HCT116 (cell line): ENCODE measurements around the gene ARHGEF37. TPM values are rescaled to one million over a fixed set of nuclear protein-coding genes. Genes with fewer than 3 reads are reported as not detected.
A peak's percentile ranks its signal among the peaks of the same experiment; 100 is the strongest.

Source experiments
- ATAC-seq: fragments of 200-7000 bp; cut with Tn5 transposase; 2 replicates; pipeline ENCODE4 v1.9.1; 2020; ENCODE audit warnings: mild to moderate bottlenecking, moderate library complexity
- BruUV-seq: library from RNA; stranded (reverse); fragments of 400-500 nt; replicated peaks from 2 replicates; lab custom pipeline; 2021; lab: Mats Ljungman, UMichigan
- CTCF ChIA-PET: fragments of 300-600 bp; sonication (Branson Sonifier 250); formaldehyde crosslinking; loops from one replicate; lab custom pipeline; 2021; ENCODE audit warnings: antibody characterized with exemption; lab: Charles Lee
- POLR2A ChIA-PET: fragments of 300-600, 350-600 bp; sonication (Branson Sonifier 250); formaldehyde crosslinking; loops from one replicate; lab custom pipeline; 2021; ENCODE audit warnings: antibody characterized with exemption; lab: Charles Lee
- RAD21 ChIA-PET, 2 experiments: fragments of 300-600 bp; sonication (Branson Sonifier 250); formaldehyde crosslinking; loops; one replicate each; lab custom pipeline; 2023; ENCODE audit warnings: low total read pairs in 2 of 2; ENCODE audit not compliant: uncharacterized antibody in 2 of 2, unreplicated experiment in 2 of 2, low non-redundant PET in 1 of 2; lab: Charles Lee
- DNase-seq: peaks from one replicate; pipeline ENCODE4 v3.0.0-alpha.2; 2010; ENCODE audit warnings: low read depth, low spot score
- H2AFZ ChIP-seq: fragments of 200-600 bp; shearing (Covaris generic), sonication (generic); 2 replicates; pipeline ENCODE4 v1.6.1; 2017; ENCODE audit warnings: low read depth, mixed run types, mixed read lengths, antibody characterized with exemption, low read length; ENCODE audit not compliant: poor library complexity, severe bottlenecking
- H3K27ac ChIP-seq: 2 replicates; pipeline ENCODE4 v1.5.1; 2012; ENCODE audit warnings: low read depth, low read length
- H3K27me3 ChIP-seq: fragments of 200-600 bp; sonication (generic); 2 replicates; pipeline ENCODE4 v1.6.1; 2016; ENCODE audit warnings: mixed run types, low read length, mixed read lengths; ENCODE audit not compliant: insufficient read depth
- H3K36me3 ChIP-seq, 2 experiments: fragments of 200-500 bp in 1 of 2; fragments of 200-600 bp in 1 of 2; sonication (Bioruptor generic) in 1 of 2; sonication (generic) in 1 of 2; 2 replicates each; pipeline versions ENCODE4 v1.5.1 to v1.6.1; 2014 to 2016; ENCODE audit warnings: low read length in 2 of 2, inconsistent platforms in 1 of 2, mixed read lengths in 1 of 2, mixed run types in 1 of 2; ENCODE audit not compliant: insufficient read depth in 2 of 2, control insufficient read depth in 1 of 2
- H3K4me1 ChIP-seq, 2 experiments: fragments of 200-600 bp in 1 of 2; sonication (generic) in 1 of 2; 2 replicates each; pipeline versions ENCODE4 v1.5.1 to v1.6.1; 2012 to 2017; ENCODE audit warnings: low read length in 2 of 2, inconsistent platforms in 1 of 2, mild to moderate bottlenecking in 1 of 2, mixed read lengths in 1 of 2, mixed run types in 1 of 2, moderate library complexity in 1 of 2; ENCODE audit not compliant: insufficient read depth in 2 of 2, control insufficient read depth in 1 of 2
- H3K4me2 ChIP-seq: fragments of 200-600 bp; sonication (generic); 2 replicates; pipeline ENCODE4 v1.6.1; 2017; ENCODE audit warnings: mixed run types, low read length, mixed read lengths
- H3K4me3 ChIP-seq, 2 experiments: fragments of 200-600 bp in 1 of 2; sonication (generic) in 1 of 2; replicated peaks in 1 of 2; 2 replicates each; pipeline ENCODE4 v1.5.1; 2011 to 2016; ENCODE audit warnings: low read length in 2 of 2, control low read depth in 1 of 2, low read depth in 1 of 2, mild to moderate bottlenecking in 1 of 2, mixed read lengths in 1 of 2, mixed run types in 1 of 2
- H3K79me2 ChIP-seq: fragments of 200-600 bp; sonication (generic); 2 replicates; pipeline ENCODE4 v1.6.1; 2017; ENCODE audit warnings: mild to moderate bottlenecking, mixed run types, low read length, moderate library complexity, mixed read lengths; ENCODE audit not compliant: insufficient read depth
- H3K9ac ChIP-seq: fragments of 200-600 bp; sonication (generic); 2 replicates; pipeline ENCODE4 v1.6.1; 2016; ENCODE audit warnings: low read length, mixed read lengths
- H3K9me2 ChIP-seq: fragments of 200-600 bp; sonication (generic), shearing (Covaris generic); 2 replicates; pipeline ENCODE4 v1.6.1; 2017; ENCODE audit warnings: mixed run types, mild to moderate bottlenecking, moderate library complexity; ENCODE audit not compliant: insufficient read depth
- H3K9me3 ChIP-seq, 2 experiments: fragments of 200-500 bp in 1 of 2; fragments of 200-600 bp in 1 of 2; sonication (Bioruptor generic) in 1 of 2; sonication (generic) in 1 of 2; 2 replicates each; pipeline ENCODE4 v1.6.1; 2014 to 2017; ENCODE audit warnings: low read length in 2 of 2, mixed read lengths in 2 of 2, inconsistent platforms in 1 of 2, low read depth in 1 of 2, mild to moderate bottlenecking in 1 of 2, mixed run types in 1 of 2, moderate library complexity in 1 of 2; ENCODE audit not compliant: control insufficient read depth in 1 of 2, insufficient read depth in 1 of 2
- H4K20me1 ChIP-seq: fragments of 200-600 bp; sonication (generic), shearing (Covaris generic); 2 replicates; pipeline ENCODE4 v1.6.1; 2017; ENCODE audit warnings: mixed run types, mild to moderate bottlenecking, moderate library complexity; ENCODE audit not compliant: insufficient read depth
- ATF3 ChIP-seq: IDR thresholded peaks from 2 replicates; pipeline ENCODE4 v1.6.1; 2012
- CBX3 ChIP-seq: IDR thresholded peaks from 2 replicates; pipeline ENCODE4 v1.6.1; 2012; ENCODE audit warnings: low read depth
- CEBPB ChIP-seq: IDR thresholded peaks from 2 replicates; pipeline ENCODE4 v1.6.1; 2012; ENCODE audit warnings: low read depth
- CTCF ChIP-seq, 3 experiments: fragments of 200-600 bp in 1 of 3; sonication (generic) in 1 of 3; IDR thresholded peaks in 2 of 3; conservative IDR thresholded peaks in 1 of 3; 2 replicates each; pipeline ENCODE4 v1.5.1; 2012 to 2017; ENCODE audit warnings: low read depth in 2 of 3, low read length in 2 of 3, antibody characterized with exemption in 1 of 3, borderline replicate concordance in 1 of 3, control low read depth in 1 of 3, mild to moderate bottlenecking in 1 of 3, mixed read lengths in 1 of 3, mixed run types in 1 of 3, moderate library complexity in 1 of 3; ENCODE audit not compliant: insufficient read depth in 1 of 3
- EGR1 ChIP-seq: IDR thresholded peaks from 2 replicates; pipeline ENCODE4 v1.6.1; 2012; ENCODE audit warnings: low read depth
- ELF1 ChIP-seq: IDR thresholded peaks from 2 replicates; pipeline ENCODE4 v1.6.1; 2012; ENCODE audit warnings: low read depth, borderline replicate concordance
- EZH2 ChIP-seq: fragments of 200-600 bp; sonication (generic); IDR thresholded peaks from 2 replicates; pipeline ENCODE4 v1.6.1; 2017; ENCODE audit warnings: antibody characterized with exemption, mixed run types
- EZH2phosphoT487 ChIP-seq: fragments of 200-600 bp; IDR thresholded peaks from 2 replicates; pipeline ENCODE4 v1.6.1; 2018; ENCODE audit warnings: antibody characterized with exemption, borderline replicate concordance
- FOSL1 ChIP-seq: IDR thresholded peaks from 2 replicates; pipeline ENCODE4 v1.6.1; 2012; ENCODE audit warnings: low read depth
- JUND ChIP-seq: IDR thresholded peaks from 2 replicates; pipeline ENCODE4 v1.6.1; 2012
- MAX ChIP-seq: IDR thresholded peaks from 2 replicates; pipeline ENCODE4 v1.6.1; 2012
- POLR2A ChIP-seq: IDR thresholded peaks from 2 replicates; pipeline ENCODE4 v1.7.0; 2011; ENCODE audit warnings: borderline replicate concordance; ENCODE audit not compliant: insufficient read depth, insufficient read length; ENCODE audit errors: extremely low read depth
- POLR2AphosphoS5 ChIP-seq: IDR thresholded peaks from 2 replicates; pipeline ENCODE4 v1.6.1; 2011; ENCODE audit warnings: mild to moderate bottlenecking, low read depth, low read length, moderate library complexity
- RAD21 ChIP-seq: IDR thresholded peaks from 2 replicates; pipeline ENCODE4 v1.6.1; 2012; ENCODE audit warnings: low read depth, mild to moderate bottlenecking
- REST ChIP-seq: IDR thresholded peaks from 2 replicates; pipeline ENCODE4 v1.6.1; 2012; ENCODE audit warnings: low read depth
- SIN3A ChIP-seq: IDR thresholded peaks from 2 replicates; pipeline ENCODE4 v1.6.1; 2012; ENCODE audit warnings: low read depth
- SP1 ChIP-seq: IDR thresholded peaks from 2 replicates; pipeline ENCODE4 v1.6.1; 2012; ENCODE audit warnings: low read depth
- SRF ChIP-seq: IDR thresholded peaks from 2 replicates; pipeline ENCODE4 v1.6.1; 2012; ENCODE audit warnings: low read depth
- TCF7L2 ChIP-seq: IDR thresholded peaks from 2 replicates; pipeline ENCODE4 v1.7.0; 2011; ENCODE audit warnings: borderline replicate concordance, inconsistent platforms; ENCODE audit not compliant: insufficient read depth, insufficient read length; ENCODE audit errors: extremely low read depth
- YY1 ChIP-seq: IDR thresholded peaks from 2 replicates; pipeline ENCODE4 v1.6.1; 2011; ENCODE audit warnings: low read length, low read depth, moderate library complexity, mild to moderate bottlenecking; ENCODE audit not compliant: insufficient replicate concordance; ENCODE audit errors: extremely low read depth
- ZFX ChIP-seq: fragments of 450-650 bp; IDR thresholded peaks from 2 replicates; pipeline ENCODE4 v1.6.1; 2017
- ZNF274 ChIP-seq: fragments of 200-500 bp; sonication (Bioruptor generic); IDR thresholded peaks from 2 replicates; pipeline ENCODE4 v1.6.1; 2014; ENCODE audit warnings: mild to moderate bottlenecking, low read depth, low read length, inconsistent platforms
- intact Hi-C: fragments of 100-400 bp; cut with micrococcal nuclease; formaldehyde crosslinking; loops from 2 replicates; pipeline ENCODE4 v1.10.0; 2022
- total RNA-seq: library from RNA; stranded (reverse); gene quantifications from one replicate; pipeline ENCODE4 v1.2.1, GENCODE V29; 2021; ENCODE audit not compliant: unreplicated experiment

ARHGEF37 gene
- total RNA-seq, 1 experiment from 2014 or later: 7.0 TPM

GRCh38 chr5:149605998-149606724, 24.9 kb downstream of the ARHGEF37 start:
- Histone ChIP-seq H3K4me2 (peak overlapping the region; percentile 76), H3K4me3 (peak overlapping the region; percentile 15 to 37; a peak in 3 of 4 replicates), H3K27me3 (no peaks in the 10 kb centered on the region), H2AFZ (no peak overlapping the region), H3K9me2 (no peaks in the 10 kb centered on the region), H4K20me1 (no peaks in the 10 kb centered on the region), H3K36me3 (peaks cover 0 to 7% of the 10 kb centered on the region in 2 experiments; a peak in 1 of 4 replicates), H3K9me3 (peaks cover 8 to 9% of the 10 kb centered on the region in 2 experiments; a peak in 2 of 4 replicates), H3K4me1 (peaks cover 31 to 55% of the 10 kb centered on the region in 2 experiments), H3K27ac (peak overlapping the region; percentile 45), H3K79me2 (no peaks in the 10 kb centered on the region), H3K9ac (peak overlapping the region; percentile 63)
- intact Hi-C loops: no loop called here
- ChIA-PET POLR2A (no interaction called here), RAD21 (no interaction called here), CTCF (interaction anchor here (1.2 kb wide), 1 partner anchor 12 kb away, joined by 5 read pairs; no protein-coding TSS in a partner anchor)
- DNase-seq (peak; percentile 90), ATAC-seq (peak; percentile 93)
- BruUV-seq: no TSS peak
- TF ChIP-seq CBX3 (peak; percentile 90; the same call in 1 of the 2 replicates), JUND (peak; percentile 85), RAD21 (no peak), MAX (peak; percentile 56), ELF1 (no peak), FOSL1 (peak; percentile 81), ATF3 (no peak), YY1 (peak; percentile 74), SIN3A (no peak; the same call in 1 of the 2 replicates), POLR2A (no peak), ZNF274 (no peak), TCF7L2 (no peak), ZFX (no peak), REST (no peak), POLR2AphosphoS5 (peak; percentile 37; the same call in 1 of the 2 replicates), CTCF (IDR thresholded peaks at IDR 0.05 in 2 of 3, conservative IDR thresholded peaks at IDR 0.05 in 1 of 3; ENCODE audit: borderline replicate concordance in 1 of 3, insufficient read depth in 1 of 3, low read depth in 2 of 3, low read length in 2 of 3) (no peak), CEBPB (peak; percentile 27; the same call in 1 of the 2 replicates), EGR1 (no peak), EZH2 (no peak), SP1 (peak; percentile 89), EZH2phosphoT487 (no peak), SRF (no peak)
